PC-9 (cell line): ENCODE data around the gene DYSF.

Experiments
- CTCF ChIP-seq: fragments of 200-600 bp; sonication (generic); conservative IDR thresholded peaks from 2 replicates; pipeline ENCODE4 v1.6.1; 2017; ENCODE audit warnings: mixed run types, antibody characterized with exemption, mild to moderate bottlenecking, moderate library complexity
- EZH2 ChIP-seq: fragments of 200-600 bp; sonication (generic); IDR thresholded peaks from 2 replicates; pipeline ENCODE4 v1.8.0; 2017; ENCODE audit warnings: antibody characterized with exemption, low read depth

- TF ChIP-seq CTCF (no peak), EZH2 (no peak)
These were observed 190.5 kb downstream of the DYSF start for GRCh38 chr2:71643674-71644357.
